ENCODE data around the gene EVC. TPM values are rescaled to one million over a fixed set of nuclear protein-coding genes. Genes with fewer than 3 reads are reported as not detected.
"Not testable (repeated sequence)": the region's sequence is repeated elsewhere in the genome, so short reads cannot be mapped to it uniquely, and the experiment has no call there.

Gene EVC
- polyA plus RNA-seq, 3 donors: 36.2 to 41.3 (median 40.6) TPM

DNA sequence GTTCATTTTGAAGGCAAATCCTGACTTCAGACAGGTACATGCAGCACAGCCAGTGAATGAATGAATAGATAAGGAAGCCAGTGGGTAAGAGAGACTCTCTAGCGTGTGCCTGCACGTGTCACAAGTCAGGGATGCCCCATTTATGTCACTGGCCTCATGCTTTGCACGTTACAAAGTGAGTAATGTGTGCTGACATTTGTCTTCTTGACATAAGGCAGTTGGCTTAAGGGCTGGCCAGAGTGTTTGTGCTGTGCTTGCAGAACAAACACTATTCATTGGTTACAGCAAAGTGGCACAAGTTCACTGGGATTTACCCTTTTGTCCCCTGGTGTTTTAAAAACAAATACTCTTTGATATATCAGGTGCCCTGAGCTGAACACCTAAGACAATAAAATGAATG, 125.9 kb downstream of the EVC start:
- DNase-seq (ENCODE audit: low read depth in 3 of 3, low spot score in 2 of 3): no peak

GRCh38 chr4:5837483-5837882, 126.5 kb downstream of the EVC start:
- DNase-seq (ENCODE audit: low read depth in 3 of 3, low spot score in 2 of 3): not testable (repeated sequence)

GRCh38 chr4:5839332-5839731, 128.3 kb downstream of the EVC start:
- no peak for DNase-seq (ENCODE audit: low read depth in 3 of 3, low spot score in 2 of 3)

DNA sequence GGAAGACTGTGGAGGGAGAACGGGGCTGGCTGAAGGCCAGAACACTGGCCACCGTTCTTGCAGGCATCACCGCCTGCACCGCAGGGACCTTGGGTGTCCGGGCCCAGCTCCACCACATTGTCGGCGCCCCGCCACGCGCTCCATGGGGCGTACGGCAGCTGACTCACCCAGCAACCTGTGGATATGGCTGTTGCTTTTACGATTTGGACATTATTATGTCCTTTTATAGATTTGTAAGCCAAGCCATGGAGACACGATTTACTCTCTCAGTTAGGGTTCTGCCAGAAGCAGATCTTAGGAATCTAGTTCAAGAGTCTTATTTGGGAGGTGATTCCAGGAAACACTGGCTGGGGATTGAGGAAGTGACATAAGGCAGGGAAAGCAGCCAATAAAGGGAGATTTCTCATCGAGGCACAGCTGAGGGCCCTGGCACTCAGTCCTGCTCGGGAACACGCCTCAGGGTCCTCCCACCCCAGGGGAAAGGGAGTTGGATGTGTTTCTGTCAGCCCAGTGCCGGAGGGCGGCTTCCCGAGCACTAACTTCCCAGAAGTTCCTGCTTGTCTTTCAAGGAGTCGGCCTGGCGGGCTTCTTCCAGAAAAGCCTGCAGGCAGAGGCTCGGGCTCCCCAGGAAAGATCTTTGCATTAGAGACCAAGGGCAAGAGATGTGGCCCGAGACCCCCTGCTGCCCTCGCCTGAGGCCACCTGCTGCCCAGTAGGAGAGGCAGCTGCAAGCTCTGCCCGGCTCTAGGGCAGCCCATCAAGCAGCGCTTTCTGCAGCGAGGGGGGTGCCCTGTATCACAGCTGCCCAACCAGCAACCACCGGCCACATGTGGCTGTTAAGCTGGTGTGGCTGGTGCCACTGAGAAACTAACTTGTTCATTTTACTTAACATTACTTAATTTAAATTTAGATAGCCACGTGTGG, 129.0 kb downstream of the EVC start:
- DNase-seq (ENCODE audit: low read depth in 3 of 3, low spot score in 2 of 3): no peak

DNA sequence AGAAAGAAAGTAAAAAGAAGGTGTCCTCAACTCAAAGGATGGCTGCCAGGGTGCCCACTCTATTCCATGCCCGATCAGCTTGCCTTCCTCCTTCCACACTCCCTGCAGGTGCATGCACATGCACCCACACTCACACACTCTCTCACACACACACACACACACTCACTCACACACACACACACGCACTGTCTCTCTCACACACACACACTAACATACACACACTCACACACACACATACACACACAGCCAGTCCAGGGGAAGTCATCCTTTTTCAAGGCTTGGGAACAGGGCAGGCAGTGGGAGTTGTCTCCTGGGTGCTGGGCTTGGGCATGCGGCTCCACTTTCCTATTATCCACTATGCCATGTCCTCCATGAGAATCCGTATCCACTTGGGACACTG, 131.5 kb downstream of the EVC start:
- DNase-seq (ENCODE audit: low read depth in 3 of 3, low spot score in 2 of 3): no peak

GRCh38 chr4:5843573-5844530, 132.9 kb downstream of the EVC start:
- DNase-seq (ENCODE audit: low read depth in 3 of 3, low spot score in 2 of 3): no peak

GRCh38 chr4:5845035-5845905, 134.3 kb downstream of the EVC start:
- no peak for DNase-seq (ENCODE audit: low read depth in 3 of 3, low spot score in 2 of 3)

- DNase-seq (ENCODE audit: low read depth in 3 of 3, low spot score in 2 of 3): no peak
These were observed 140.8 kb downstream of the EVC start for GRCh38 chr4:5851637-5852301.

DNA sequence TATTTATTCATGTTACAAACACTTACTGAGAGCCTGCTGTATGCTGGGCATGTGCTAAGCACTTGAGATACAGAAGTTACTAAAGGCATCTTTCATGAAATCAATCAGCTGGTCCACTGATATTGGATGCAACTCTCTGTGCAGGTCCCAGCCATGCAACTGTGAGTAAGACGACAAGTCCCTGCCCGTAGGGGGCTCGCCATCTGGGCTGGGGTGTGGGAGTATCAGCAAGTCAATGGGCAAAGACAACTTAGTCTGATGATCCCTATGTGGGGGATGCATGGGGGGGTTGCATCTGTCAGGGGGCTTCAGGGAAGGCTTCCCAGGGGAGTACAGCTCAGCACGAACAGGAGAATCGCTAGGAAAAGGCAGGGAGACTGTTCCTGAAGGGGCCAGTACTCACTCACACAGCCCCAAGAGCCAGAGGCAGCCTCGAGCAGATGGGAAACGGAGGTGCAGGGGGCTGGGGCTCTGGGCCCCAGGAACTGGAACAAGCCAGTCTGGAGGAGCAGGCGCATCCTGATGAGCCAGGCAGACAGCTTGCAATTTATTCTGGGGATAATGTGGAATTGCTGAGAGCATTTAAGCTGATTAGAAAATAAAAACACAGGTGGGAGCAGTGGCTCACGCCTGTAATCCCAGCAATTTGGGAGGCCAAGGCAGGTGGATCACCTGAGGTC, 141.7 kb downstream of the EVC start:
- DNase-seq (ENCODE audit: low read depth in 3 of 3, low spot score in 2 of 3): no peak

- DNase-seq (ENCODE audit: low read depth in 3 of 3, low spot score in 2 of 3): no peak
These were observed 143.9 kb downstream of the EVC start for GRCh38 chr4:5854929-5855328.

DNA sequence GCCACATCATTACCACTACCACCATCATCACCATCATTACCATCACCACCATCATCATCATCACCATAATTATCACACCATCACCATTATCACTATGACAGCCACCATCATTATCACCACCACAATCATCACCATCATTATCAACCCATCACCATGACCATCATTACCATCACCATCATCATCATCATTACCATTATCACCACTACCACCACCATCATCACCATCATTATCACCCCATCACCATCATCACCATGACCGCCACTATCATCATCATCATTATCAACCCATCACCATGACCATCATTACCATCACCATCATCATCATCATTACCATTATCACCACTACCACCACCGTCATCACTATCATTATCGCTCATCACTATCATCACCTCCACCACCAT, 145.4 kb downstream of the EVC start:
- DNase-seq (ENCODE audit: low read depth in 3 of 3, low spot score in 2 of 3): not testable (repeated sequence)

DNA sequence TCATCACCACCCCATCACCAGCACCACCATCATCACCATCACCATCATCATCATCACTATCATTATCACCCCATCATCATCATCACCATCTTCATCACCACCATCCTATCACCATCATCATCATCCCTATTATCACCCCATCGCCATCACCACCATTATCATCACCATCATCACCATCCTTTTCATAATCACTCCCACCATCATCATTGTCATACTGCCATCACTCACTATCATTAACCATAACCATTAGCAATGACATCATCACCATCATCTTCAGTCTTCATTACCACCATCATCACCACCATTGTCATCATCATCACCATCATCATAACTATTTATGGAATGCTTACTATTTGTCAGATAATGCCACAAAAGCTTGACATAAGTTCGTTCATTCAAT, 146.2 kb downstream of the EVC start:
- DNase-seq (ENCODE audit: low read depth in 3 of 3, low spot score in 2 of 3): no peak

- DNase-seq (ENCODE audit: low read depth in 3 of 3, low spot score in 2 of 3): no peak
These were observed 147.2 kb downstream of the EVC start for GRCh38 chr4:5858020-5858769.

DNA sequence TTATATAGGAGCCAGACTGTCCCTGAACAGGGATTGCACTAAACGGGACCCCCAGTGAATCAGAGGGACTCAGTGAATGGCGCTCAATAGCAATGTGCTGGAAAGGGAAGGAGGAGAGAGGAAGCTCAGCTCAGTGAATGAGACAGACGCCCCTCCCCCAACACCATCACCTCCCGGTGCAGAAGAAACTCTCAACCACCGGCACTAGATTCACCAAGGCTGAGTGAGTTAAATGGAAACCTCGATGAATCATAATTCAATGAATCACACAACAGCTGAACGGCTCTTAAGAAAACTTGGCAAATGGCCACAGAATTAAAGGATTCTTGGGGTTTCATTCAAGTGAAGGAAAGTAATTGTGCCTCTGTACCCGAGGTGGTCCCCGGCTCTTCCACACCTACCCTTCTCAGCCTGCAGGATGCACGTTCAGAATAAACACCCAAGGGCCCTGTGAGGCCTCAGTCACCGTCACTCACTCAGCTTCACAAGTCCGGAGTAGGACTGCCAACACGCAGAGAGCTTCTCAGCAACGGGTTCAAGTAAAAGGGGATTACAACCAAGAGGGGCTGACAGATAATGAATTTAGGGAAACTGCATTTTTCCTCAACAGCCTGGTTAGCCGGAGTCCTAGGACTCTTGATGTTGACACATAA, 152.6 kb downstream of the EVC start:
- DNase-seq (ENCODE audit: low read depth in 3 of 3, low spot score in 2 of 3): no peak

All from right renal cortex interstitium (tissue), 3 donors.